ENCODE data around the gene ZNF460.
A peak's percentile ranks its signal among the peaks of the same experiment; 100 is the strongest.

Gene ZNF460

DNA sequence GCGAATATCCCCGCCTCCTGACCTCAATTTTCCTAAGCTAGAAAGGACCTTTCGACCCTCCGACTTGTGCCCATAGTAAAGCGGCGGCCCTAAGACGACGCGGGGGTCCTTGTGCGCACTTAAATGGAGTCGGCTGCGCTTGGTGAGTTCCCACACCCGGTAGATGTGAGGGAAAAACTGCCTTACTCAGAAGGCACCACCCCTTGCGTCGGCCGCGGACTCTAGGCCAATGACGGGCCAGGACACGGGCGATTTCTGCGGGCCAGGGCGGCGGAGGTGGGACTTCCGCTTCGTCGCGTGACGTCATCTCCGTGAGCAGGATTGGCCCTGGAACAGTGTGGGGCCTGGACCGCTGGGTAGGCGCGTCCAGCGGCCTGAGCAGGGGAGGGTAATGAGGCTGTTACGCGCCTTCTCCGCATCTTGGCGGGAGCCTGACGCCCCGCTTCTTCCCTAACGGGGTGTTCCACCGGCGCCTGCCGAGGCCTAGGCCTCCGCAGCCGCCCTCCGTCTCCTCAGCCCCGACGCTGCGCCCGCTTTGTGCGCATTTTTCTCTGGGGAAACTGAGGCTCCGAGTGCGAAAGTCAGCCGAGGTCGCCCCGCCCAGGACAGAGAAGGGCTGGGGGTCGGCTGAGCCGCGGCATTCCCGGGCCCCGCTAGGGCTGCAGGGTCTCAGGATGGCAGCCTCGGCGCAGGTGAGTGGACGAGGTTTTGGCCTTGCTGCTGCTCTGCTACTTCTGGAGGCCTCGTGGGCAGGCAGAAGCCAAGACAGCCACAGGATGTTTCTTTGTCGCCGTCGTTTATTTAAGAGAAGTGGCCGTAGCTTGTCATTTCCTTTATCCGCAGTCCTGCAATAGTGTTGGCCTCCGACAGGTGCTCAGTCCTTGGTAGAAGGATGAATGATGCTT is 40.1 kb downstream of the ZNF460 start, which contains the start of gene ZNF543:
TSS of gene ZNF543 (plus strand) at position 293 of the 905 bp plus-strand sequence. CDS start at position 675, 382 bp downstream.
- peaks cover 26% of the 10 kb centered on the region for H3K79me2 ChIP-seq (ENCODE audit: low read length)
- peak within 1 kb of the TSS; percentile 85 for H3K4me2 ChIP-seq (ENCODE audit: low read depth, low read length)
- H2AFZ ChIP-seq (ENCODE audit: low read length), result peak within 1 kb of the TSS; percentile 89
- peaks cover 5% of the 10 kb centered on the region; the same call in 1 of the 2 replicates for H3K36me3 ChIP-seq (replicated peaks; ENCODE audit: insufficient read depth, low read length)
- no peaks in the 10 kb centered on the region for H4K20me1 ChIP-seq (ENCODE audit: insufficient read depth, low read length)
- H3K27ac ChIP-seq (ENCODE audit: low read length), result peak within 1 kb of the TSS; percentile 61; the same call in 1 of the 2 replicates
- peak within 1 kb of the TSS; percentile 91 for H3K4me3 ChIP-seq (ENCODE audit: low read length)
- peaks cover 12% of the 10 kb centered on the region for H3K4me1 ChIP-seq (ENCODE audit: low read length)
- TF ChIP-seq EZH2phosphoT487 (IDR thresholded peaks at IDR 0.05; ENCODE audit: low read length) (no peak), EZH2 (optimal IDR thresholded peaks at IDR 0.05; ENCODE audit: low read depth, low read length) (no peak)
- TF ChIP-seq, protein P1, sequence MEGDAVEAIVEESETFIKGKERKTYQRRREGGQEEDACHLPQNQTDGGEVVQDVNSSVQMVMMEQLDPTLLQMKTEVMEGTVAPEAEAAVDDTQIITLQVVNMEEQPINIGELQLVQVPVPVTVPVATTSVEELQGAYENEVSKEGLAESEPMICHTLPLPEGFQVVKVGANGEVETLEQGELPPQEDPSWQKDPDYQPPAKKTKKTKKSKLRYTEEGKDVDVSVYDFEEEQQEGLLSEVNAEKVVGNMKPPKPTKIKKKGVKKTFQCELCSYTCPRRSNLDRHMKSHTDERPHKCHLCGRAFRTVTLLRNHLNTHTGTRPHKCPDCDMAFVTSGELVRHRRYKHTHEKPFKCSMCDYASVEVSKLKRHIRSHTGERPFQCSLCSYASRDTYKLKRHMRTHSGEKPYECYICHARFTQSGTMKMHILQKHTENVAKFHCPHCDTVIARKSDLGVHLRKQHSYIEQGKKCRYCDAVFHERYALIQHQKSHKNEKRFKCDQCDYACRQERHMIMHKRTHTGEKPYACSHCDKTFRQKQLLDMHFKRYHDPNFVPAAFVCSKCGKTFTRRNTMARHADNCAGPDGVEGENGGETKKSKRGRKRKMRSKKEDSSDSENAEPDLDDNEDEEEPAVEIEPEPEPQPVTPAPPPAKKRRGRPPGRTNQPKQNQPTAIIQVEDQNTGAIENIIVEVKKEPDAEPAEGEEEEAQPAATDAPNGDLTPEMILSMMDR (IDR thresholded peaks at IDR 0.05; ENCODE audit: low read length), result no peak
- peak within 1 kb of the TSS; percentile 98 for H3K9ac ChIP-seq (ENCODE audit: low read length)
- peak; percentile 97 for DNase-seq
- H3K9me2 ChIP-seq (replicated peaks; ENCODE audit: insufficient read depth, low read length), result no peaks in the 10 kb centered on the region
- no peaks in the 10 kb centered on the region for H3K9me3 ChIP-seq (replicated peaks; ENCODE audit: insufficient read depth, low read length)
- H3K27me3 ChIP-seq (replicated peaks; ENCODE audit: insufficient read depth, low read length), result no peaks in the 10 kb centered on the region
- no peaks in the 10 kb centered on the region for H3F3A ChIP-seq (ENCODE audit: insufficient read depth, low read length)

DNA sequence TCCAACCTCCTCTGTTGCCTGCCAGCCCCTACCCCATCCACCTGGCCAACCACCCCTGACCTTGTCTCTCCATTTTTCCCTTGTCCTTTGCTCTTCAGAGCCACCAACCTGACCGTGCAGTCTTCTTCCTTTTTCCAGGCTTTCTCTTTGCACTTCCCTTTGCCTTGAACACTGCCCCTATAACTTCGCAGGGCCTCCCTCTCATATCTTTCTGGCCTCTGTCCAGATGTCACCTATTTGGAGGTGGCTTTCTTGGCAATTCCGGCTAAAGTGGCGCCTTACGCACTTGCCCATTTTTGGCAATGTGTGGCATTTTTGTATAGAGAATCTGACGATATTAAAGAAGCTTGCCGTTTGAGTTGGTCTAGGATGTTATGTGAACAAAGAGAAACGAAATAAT is 40.8 kb downstream of the ZNF460 start:
- Histone ChIP-seq H4K20me1 (ENCODE audit: insufficient read depth, low read length) (no peaks in the 10 kb centered on the region), H3K79me2 (ENCODE audit: low read length) (peaks cover 26% of the 10 kb centered on the region)

DNA sequence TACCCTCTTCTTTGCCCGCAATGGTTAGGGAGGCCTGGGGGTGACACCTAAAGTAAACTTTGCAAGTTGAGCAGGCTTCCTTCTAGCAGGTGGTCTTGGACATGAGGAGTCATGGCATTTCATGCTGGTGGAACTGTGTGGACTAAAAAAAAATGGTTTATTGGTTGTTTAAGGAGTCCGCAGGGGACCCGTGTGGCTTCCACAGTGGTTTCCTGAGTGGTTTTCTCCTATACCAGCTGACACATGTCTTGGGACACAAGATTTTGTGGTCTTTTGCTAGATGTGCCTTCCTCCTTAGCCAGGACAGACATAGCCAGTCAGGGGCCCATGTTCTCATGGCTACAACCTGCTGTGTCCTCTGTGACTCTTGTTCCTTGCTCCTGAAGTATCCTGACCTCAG is 41.5 kb downstream of the ZNF460 start:
- Histone ChIP-seq H3K27ac (ENCODE audit: low read length) (no peak overlapping the region), H3K4me2 (ENCODE audit: low read depth, low read length) (peak overlapping the region; percentile 85), H3K9me3 (replicated peaks; ENCODE audit: insufficient read depth, low read length) (no peaks in the 10 kb centered on the region), H3K4me1 (ENCODE audit: low read length) (peaks cover 12% of the 10 kb centered on the region), H3K4me3 (ENCODE audit: low read length) (peak overlapping the region; percentile 91; the same call in 1 of the 2 replicates), H3F3A (ENCODE audit: insufficient read depth, low read length) (no peaks in the 10 kb centered on the region), H2AFZ (ENCODE audit: low read length) (no peak overlapping the region), H3K36me3 (replicated peaks; ENCODE audit: insufficient read depth, low read length) (peaks cover 10% of the 10 kb centered on the region; the same call in 1 of the 2 replicates), H3K9me2 (replicated peaks; ENCODE audit: insufficient read depth, low read length) (no peaks in the 10 kb centered on the region), H3K27me3 (replicated peaks; ENCODE audit: insufficient read depth, low read length) (no peaks in the 10 kb centered on the region), H4K20me1 (ENCODE audit: insufficient read depth, low read length) (no peaks in the 10 kb centered on the region), H3K9ac (ENCODE audit: low read length) (no peak overlapping the region), H3K79me2 (ENCODE audit: low read length) (peaks cover 26% of the 10 kb centered on the region)
- no peak for DNase-seq
- TF ChIP-seq EZH2 (optimal IDR thresholded peaks at IDR 0.05; ENCODE audit: low read depth, low read length) (no peak), EZH2phosphoT487 (IDR thresholded peaks at IDR 0.05; ENCODE audit: low read length) (no peak)
- TF ChIP-seq, protein P1 (IDR thresholded peaks at IDR 0.05; ENCODE audit: low read length), result no peak

More for the DNA sequence above, 40.8 kb downstream of the ZNF460 start:
- TF ChIP-seq, protein P1 (IDR thresholded peaks at IDR 0.05; ENCODE audit: low read length), result no peak
- TF ChIP-seq EZH2phosphoT487 (IDR thresholded peaks at IDR 0.05; ENCODE audit: low read length), result no peak
- no peak for TF ChIP-seq EZH2 (optimal IDR thresholded peaks at IDR 0.05; ENCODE audit: low read depth, low read length)
- peak overlapping the region; percentile 61; the same call in 1 of the 2 replicates for H3K27ac ChIP-seq (ENCODE audit: low read length)
- peaks cover 10% of the 10 kb centered on the region; the same call in 1 of the 2 replicates for H3K36me3 ChIP-seq (replicated peaks; ENCODE audit: insufficient read depth, low read length)
- no peaks in the 10 kb centered on the region for H3K9me3 ChIP-seq (replicated peaks; ENCODE audit: insufficient read depth, low read length)
- H3K4me2 ChIP-seq (ENCODE audit: low read depth, low read length), result peak overlapping the region; percentile 85
- no peaks in the 10 kb centered on the region for H3K27me3 ChIP-seq (replicated peaks; ENCODE audit: insufficient read depth, low read length)
- no peak for DNase-seq
- H2AFZ ChIP-seq (ENCODE audit: low read length), result peak overlapping the region; percentile 89; the same call in 1 of the 2 replicates
- peak overlapping the region; percentile 98 for H3K9ac ChIP-seq (ENCODE audit: low read length)
- H3F3A ChIP-seq (ENCODE audit: insufficient read depth, low read length), result no peaks in the 10 kb centered on the region
- peaks cover 12% of the 10 kb centered on the region for H3K4me1 ChIP-seq (ENCODE audit: low read length)
- H3K4me3 ChIP-seq (ENCODE audit: low read length), result peak overlapping the region; percentile 91
- no peaks in the 10 kb centered on the region for H3K9me2 ChIP-seq (replicated peaks; ENCODE audit: insufficient read depth, low read length)
